Ovary (tissue), 3 donors: ENCODE measurements around the gene SFMBT2.

Experiments used
- EP300 ChIP-seq: sonication (generic); formaldehyde crosslinking; IDR thresholded peaks from one replicate; pipeline ENCODE4 v1.6.1; 2017; ENCODE audit warnings: antibody characterized with exemption
- TF ChIP-seq, protein P1 (sequence below), 3 donors: fragments of 450-650 bp in 2 of 3; fragments of 200-600 bp in 1 of 3; IDR thresholded peaks; one replicate each; pipeline versions ENCODE4 v1.5.1 to v1.8.0; 2016 to 2022; ENCODE audit warnings: antibody characterized with exemption in 3 of 3, mild to moderate bottlenecking in 1 of 3
- donor health status: DM: no; HTN: no; CAD: no.

DNA sequence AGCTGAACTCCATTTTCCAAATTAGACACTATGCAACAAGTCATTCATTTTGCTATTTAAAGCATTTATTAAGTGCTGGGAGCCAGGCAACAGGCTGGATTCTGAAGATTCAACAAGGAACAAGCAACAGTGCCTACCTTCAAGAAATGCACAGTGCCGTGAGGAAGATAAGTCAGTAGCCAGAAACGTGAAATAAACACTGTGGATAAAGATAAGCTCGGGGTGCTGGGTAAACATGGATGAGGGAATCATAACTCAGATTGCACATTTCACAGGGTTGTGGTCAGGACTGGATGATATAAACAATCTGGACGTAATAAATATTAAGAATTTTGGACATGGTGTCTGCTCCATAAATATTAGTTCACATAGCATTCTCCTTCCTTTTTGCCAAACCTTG is 259.3 kb downstream of the SFMBT2 start:
- TF ChIP-seq, protein P1, sequence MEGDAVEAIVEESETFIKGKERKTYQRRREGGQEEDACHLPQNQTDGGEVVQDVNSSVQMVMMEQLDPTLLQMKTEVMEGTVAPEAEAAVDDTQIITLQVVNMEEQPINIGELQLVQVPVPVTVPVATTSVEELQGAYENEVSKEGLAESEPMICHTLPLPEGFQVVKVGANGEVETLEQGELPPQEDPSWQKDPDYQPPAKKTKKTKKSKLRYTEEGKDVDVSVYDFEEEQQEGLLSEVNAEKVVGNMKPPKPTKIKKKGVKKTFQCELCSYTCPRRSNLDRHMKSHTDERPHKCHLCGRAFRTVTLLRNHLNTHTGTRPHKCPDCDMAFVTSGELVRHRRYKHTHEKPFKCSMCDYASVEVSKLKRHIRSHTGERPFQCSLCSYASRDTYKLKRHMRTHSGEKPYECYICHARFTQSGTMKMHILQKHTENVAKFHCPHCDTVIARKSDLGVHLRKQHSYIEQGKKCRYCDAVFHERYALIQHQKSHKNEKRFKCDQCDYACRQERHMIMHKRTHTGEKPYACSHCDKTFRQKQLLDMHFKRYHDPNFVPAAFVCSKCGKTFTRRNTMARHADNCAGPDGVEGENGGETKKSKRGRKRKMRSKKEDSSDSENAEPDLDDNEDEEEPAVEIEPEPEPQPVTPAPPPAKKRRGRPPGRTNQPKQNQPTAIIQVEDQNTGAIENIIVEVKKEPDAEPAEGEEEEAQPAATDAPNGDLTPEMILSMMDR (IDR thresholded peaks at IDR 0.05): no peak
- no peak for TF ChIP-seq EP300
